ENCODE measurements around the gene CYLD. TPM values are rescaled to one million over a fixed set of nuclear protein-coding genes. Genes with fewer than 3 reads are reported as not detected.
A peak's percentile ranks its signal among the peaks of the same experiment; 100 is the strongest.

Gene CYLD
- total and polyA plus RNA-seq, 2 experiments from 2014 or later: 6.9 to 30.9 TPM

DNA sequence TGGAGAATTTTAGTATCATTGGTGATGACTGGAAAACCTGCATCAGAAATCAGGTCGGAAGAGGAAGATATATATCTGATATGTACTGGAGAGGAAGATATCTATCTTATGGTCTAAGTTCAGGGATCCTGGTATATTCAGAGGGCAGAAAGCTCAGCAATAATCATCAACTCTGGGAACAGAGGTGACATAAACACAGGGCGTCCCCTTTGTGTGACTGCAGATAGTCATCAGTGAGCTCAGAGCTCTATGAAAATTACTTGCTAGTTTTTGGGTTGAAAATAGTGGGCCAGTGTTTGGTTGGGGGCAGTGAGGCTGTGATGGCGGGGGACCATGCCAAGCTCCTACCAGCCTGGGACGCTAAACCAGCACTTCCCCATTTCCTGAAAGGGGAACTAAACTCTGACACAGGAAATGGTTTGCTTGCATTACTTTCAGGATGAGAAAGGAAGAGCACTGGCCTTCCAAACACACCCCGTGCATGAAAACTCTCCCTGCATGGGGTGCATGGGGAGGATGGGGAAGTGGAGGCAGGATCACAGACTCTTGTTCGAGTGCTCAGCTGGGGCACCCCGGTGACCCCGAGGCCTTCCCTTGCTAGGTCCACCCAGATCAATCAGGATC, 32.7 kb upstream of the CYLD start:
- H3K4me1 Mint-ChIP-seq: peaks cover 3% of the 10 kb centered on the region; the same call in 2 of the 3 replicates
- H3K27me3 Mint-ChIP-seq (ENCODE audit: insufficient read depth, low read depth, poor library complexity): peaks cover 8% of the 10 kb centered on the region
- Histone ChIP-seq H3K27ac (ENCODE audit: low read depth) (no peak overlapping the region), H3K4me1 (ENCODE audit: insufficient read depth) (no peaks in the 10 kb centered on the region), H2AFZ (0 out of 2 replicates have a peak overlapping the region, but pooled peaks have one; percentile 23), H3K9me2 (ENCODE audit: insufficient read depth) (no peaks in the 10 kb centered on the region), H3K4me2 (no peak overlapping the region), H3F3A (replicated peaks; ENCODE audit: low read depth) (no peaks in the 10 kb centered on the region), H4K20me1 (replicated peaks; ENCODE audit: insufficient read depth) (no peaks in the 10 kb centered on the region), H3K36me3 (ENCODE audit: insufficient read depth) (0 out of 2 replicates have a peak, but pooled peaks cover 6% of the 10 kb centered on the region), H3K79me2 (replicated peaks; ENCODE audit: insufficient read depth) (no peaks in the 10 kb centered on the region), H3K4me3 (no peak overlapping the region), H3K27me3 (ENCODE audit: insufficient read depth) (no peaks in the 10 kb centered on the region)
- no peak for ATAC-seq
- H3K9me3 Mint-ChIP-seq: peaks cover 15% of the 10 kb centered on the region
- no peak for DNase-seq (ENCODE audit: low spot score)
- TF ChIP-seq EZH2phosphoT487 (IDR thresholded peaks at IDR 0.05; ENCODE audit: unreplicated experiment) (no peak), CREB1 (CRISPR knock-in tag; IDR thresholded peaks at IDR 0.05; ENCODE audit: low read depth) (no peak), POLR2AphosphoS5 (IDR thresholded peaks at IDR 0.05; ENCODE audit: low read depth) (no peak), EZH2 (IDR thresholded peaks at IDR 0.05; ENCODE audit: low read depth, unreplicated experiment) (no peak), JUNB (IDR thresholded peaks at IDR 0.05; ENCODE audit: unreplicated experiment) (no peak), STAT1 (IDR thresholded peaks at IDR 0.05; ENCODE audit: unreplicated experiment) (no peak), ZNF331 (CRISPR knock-in tag; IDR thresholded peaks at IDR 0.05; ENCODE audit: low read depth) (no peak), ZNF114 (CRISPR knock-in tag; IDR thresholded peaks at IDR 0.05) (no peak), CTCF (conservative IDR thresholded peaks at IDR 0.05; ENCODE audit: low read depth in 2 of 2) (no peak), NANOG (IDR thresholded peaks at IDR 0.05; ENCODE audit: borderline replicate concordance) (no peak)
- TF ChIP-seq, protein P1, sequence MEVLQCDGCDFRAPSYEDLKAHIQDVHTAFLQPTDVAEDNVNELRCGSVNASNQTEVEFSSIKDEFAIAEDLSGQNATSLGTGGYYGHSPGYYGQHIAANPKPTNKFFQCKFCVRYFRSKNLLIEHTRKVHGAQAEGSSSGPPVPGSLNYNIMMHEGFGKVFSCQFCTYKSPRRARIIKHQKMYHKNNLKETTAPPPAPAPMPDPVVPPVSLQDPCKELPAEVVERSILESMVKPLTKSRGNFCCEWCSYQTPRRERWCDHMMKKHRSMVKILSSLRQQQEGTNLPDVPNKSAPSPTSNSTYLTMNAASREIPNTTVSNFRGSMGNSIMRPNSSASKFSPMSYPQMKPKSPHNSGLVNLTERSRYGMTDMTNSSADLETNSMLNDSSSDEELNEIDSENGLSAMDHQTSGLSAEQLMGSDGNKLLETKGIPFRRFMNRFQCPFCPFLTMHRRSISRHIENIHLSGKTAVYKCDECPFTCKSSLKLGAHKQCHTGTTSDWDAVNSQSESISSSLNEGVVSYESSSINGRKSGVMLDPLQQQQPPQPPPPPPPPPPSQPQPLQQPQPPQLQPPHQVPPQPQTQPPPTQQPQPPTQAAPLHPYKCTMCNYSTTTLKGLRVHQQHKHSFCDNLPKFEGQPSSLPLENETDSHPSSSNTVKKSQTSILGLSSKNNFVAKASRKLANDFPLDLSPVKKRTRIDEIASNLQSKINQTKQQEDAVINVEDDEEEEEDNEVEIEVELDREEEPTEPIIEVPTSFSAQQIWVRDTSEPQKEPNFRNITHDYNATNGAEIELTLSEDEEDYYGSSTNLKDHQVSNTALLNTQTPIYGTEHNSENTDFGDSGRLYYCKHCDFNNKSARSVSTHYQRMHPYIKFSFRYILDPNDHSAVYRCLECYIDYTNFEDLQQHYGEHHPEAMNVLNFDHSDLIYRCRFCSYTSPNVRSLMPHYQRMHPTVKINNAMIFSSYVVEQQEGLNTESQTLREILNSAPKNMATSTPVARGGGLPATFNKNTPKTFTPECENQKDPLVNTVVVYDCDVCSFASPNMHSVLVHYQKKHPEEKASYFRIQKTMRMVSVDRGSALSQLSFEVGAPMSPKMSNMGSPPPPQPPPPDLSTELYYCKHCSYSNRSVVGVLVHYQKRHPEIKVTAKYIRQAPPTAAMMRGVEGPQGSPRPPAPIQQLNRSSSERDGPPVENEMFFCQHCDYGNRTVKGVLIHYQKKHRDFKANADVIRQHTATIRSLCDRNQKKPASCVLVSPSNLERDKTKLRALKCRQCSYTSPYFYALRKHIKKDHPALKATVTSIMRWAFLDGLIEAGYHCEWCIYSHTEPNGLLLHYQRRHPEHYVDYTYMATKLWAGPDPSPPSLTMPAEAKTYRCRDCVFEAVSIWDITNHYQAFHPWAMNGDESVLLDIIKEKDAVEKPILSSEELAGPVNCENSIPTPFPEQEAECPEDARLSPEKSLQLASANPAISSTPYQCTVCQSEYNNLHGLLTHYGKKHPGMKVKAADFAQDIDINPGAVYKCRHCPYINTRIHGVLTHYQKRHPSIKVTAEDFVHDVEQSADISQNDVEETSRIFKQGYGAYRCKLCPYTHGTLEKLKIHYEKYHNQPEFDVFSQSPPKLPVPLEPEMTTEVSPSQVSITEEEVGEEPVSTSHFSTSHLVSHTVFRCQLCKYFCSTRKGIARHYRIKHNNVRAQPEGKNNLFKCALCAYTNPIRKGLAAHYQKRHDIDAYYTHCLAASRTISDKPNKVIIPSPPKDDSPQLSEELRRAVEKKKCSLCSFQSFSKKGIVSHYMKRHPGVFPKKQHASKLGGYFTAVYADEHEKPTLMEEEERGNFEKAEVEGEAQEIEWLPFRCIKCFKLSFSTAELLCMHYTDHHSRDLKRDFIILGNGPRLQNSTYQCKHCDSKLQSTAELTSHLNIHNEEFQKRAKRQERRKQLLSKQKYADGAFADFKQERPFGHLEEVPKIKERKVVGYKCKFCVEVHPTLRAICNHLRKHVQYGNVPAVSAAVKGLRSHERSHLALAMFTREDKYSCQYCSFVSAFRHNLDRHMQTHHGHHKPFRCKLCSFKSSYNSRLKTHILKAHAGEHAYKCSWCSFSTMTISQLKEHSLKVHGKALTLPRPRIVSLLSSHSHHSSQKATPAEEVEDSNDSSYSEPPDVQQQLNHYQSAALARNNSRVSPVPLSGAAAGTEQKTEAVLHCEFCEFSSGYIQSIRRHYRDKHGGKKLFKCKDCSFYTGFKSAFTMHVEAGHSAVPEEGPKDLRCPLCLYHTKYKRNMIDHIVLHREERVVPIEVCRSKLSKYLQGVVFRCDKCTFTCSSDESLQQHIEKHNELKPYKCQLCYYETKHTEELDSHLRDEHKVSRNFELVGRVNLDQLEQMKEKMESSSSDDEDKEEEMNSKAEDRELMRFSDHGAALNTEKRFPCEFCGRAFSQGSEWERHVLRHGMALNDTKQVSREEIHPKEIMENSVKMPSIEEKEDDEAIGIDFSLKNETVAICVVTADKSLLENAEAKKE (CRISPR knock-in tag; IDR thresholded peaks at IDR 0.05): no peak
- TF ChIP-seq, protein P2, sequence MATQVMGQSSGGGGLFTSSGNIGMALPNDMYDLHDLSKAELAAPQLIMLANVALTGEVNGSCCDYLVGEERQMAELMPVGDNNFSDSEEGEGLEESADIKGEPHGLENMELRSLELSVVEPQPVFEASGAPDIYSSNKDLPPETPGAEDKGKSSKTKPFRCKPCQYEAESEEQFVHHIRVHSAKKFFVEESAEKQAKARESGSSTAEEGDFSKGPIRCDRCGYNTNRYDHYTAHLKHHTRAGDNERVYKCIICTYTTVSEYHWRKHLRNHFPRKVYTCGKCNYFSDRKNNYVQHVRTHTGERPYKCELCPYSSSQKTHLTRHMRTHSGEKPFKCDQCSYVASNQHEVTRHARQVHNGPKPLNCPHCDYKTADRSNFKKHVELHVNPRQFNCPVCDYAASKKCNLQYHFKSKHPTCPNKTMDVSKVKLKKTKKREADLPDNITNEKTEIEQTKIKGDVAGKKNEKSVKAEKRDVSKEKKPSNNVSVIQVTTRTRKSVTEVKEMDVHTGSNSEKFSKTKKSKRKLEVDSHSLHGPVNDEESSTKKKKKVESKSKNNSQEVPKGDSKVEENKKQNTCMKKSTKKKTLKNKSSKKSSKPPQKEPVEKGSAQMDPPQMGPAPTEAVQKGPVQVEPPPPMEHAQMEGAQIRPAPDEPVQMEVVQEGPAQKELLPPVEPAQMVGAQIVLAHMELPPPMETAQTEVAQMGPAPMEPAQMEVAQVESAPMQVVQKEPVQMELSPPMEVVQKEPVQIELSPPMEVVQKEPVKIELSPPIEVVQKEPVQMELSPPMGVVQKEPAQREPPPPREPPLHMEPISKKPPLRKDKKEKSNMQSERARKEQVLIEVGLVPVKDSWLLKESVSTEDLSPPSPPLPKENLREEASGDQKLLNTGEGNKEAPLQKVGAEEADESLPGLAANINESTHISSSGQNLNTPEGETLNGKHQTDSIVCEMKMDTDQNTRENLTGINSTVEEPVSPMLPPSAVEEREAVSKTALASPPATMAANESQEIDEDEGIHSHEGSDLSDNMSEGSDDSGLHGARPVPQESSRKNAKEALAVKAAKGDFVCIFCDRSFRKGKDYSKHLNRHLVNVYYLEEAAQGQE (IDR thresholded peaks at IDR 0.05; ENCODE audit: unreplicated experiment): no peak
- TF ChIP-seq, protein P3, sequence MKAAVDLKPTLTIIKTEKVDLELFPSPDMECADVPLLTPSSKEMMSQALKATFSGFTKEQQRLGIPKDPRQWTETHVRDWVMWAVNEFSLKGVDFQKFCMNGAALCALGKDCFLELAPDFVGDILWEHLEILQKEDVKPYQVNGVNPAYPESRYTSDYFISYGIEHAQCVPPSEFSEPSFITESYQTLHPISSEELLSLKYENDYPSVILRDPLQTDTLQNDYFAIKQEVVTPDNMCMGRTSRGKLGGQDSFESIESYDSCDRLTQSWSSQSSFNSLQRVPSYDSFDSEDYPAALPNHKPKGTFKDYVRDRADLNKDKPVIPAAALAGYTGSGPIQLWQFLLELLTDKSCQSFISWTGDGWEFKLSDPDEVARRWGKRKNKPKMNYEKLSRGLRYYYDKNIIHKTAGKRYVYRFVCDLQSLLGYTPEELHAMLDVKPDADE (IDR thresholded peaks at IDR 0.05): no peak
- H3K27ac Mint-ChIP-seq: no peak overlapping the region
- H3K36me3 Mint-ChIP-seq (ENCODE audit: low read depth): peaks cover 7% of the 10 kb centered on the region
- no peak overlapping the region for H3K4me3 Mint-ChIP-seq

Measured in GM23338 (cell line).